ENCODE data around the gene FAM78A. TPM values are rescaled to one million over a fixed set of nuclear protein-coding genes. Genes with fewer than 3 reads are reported as not detected.
A peak's percentile ranks its signal among the peaks of the same experiment; 100 is the strongest.

The FAM78A gene
- total RNA-seq, 1 donor from 2014 or later, result 14.9 TPM

GRCh38 chr9:131281119-131281965 is 5.0 kb upstream of the FAM78A start:
- Mint-ChIP-seq H3K27me3 (ENCODE audit: unreplicated experiment) (peaks cover 13% of the 10 kb centered on the region), H3K27ac (ENCODE audit: unreplicated experiment) (peak overlapping the region; percentile 45), H3K4me1 (ENCODE audit: low read depth, unreplicated experiment) (peaks cover 13% of the 10 kb centered on the region), H3K4me3 (ENCODE audit: unreplicated experiment) (peak overlapping the region; percentile 79), H3K9me3 (ENCODE audit: unreplicated experiment) (peaks cover 12% of the 10 kb centered on the region), H3K36me3 (ENCODE audit: unreplicated experiment) (no peaks in the 10 kb centered on the region)
- DNase-seq, result no peak
- TF ChIP-seq CTCF (IDR thresholded peaks at IDR 0.05; ENCODE audit: partially characterized antibody, unreplicated experiment), result no peak

DNA sequence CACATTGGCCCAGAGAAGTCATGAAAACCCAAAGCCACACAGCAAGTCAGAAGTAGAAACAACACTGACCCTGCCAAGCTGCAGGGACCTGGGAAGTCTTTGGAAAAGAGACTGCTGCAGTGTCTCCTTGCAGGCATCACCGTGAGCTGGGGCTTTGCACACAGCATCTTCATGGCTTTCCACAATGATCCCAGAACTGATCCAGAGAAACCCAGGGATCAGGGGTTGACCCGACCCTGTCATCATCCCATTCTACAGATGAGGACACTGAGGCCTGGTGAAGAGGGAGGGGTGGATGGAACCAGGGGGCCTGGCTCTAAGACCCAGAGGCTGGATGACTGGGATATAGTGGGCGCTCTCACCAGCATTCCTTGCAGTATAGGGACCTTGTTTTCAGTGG is 4.3 kb upstream of the FAM78A start:
- Mint-ChIP-seq H3K27me3 (ENCODE audit: unreplicated experiment) (peaks cover 13% of the 10 kb centered on the region), H3K4me3 (ENCODE audit: unreplicated experiment) (no peak overlapping the region), H3K36me3 (ENCODE audit: unreplicated experiment) (no peaks in the 10 kb centered on the region), H3K4me1 (ENCODE audit: low read depth, unreplicated experiment) (peaks cover 19% of the 10 kb centered on the region), H3K9me3 (ENCODE audit: unreplicated experiment) (peaks cover 14% of the 10 kb centered on the region), H3K27ac (ENCODE audit: unreplicated experiment) (no peak overlapping the region)
- no peak for TF ChIP-seq CTCF (IDR thresholded peaks at IDR 0.05; ENCODE audit: partially characterized antibody, unreplicated experiment)
- DNase-seq, result no peak

DNA sequence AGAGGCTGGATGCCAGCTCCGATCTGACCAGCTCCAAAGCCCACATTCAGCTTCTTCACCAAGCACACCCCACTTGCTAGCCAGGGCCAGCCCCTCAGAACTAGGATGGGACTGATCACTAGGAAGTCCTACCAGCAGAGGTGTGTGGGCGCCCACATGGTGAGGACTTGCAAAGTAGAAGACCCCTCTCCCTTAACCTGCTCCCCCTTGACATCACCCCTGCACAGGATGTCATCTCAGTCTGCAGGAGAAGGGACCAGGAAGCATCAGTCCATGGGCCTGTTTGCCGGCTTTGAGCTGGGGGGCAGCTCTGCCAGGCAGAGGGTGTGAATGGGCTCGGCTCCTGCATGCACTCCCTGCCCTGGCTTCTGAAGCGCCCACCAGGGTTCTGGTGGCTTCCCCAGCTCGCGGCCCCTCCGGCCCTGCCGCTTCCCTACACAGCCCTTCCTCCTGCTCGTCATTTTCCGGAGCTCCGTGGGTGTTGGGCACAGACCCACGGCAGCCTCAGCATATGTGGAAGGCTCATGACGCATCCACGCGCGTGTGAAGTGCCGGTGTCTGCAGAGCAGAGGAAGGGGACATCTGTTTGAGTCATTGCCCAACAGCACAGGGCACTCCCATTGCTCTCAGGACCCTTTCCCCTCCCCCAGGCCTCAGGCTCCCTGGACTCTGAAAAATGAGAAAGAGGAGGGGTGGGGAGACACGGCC is 3.7 kb upstream of the FAM78A start:
- DNase-seq, result no peak
- H3K9me3 Mint-ChIP-seq (ENCODE audit: unreplicated experiment), result peaks cover 14% of the 10 kb centered on the region
- peak overlapping the region; percentile 33 for H3K27ac Mint-ChIP-seq (ENCODE audit: unreplicated experiment)
- no peaks in the 10 kb centered on the region for H3K36me3 Mint-ChIP-seq (ENCODE audit: unreplicated experiment)
- TF ChIP-seq CTCF (IDR thresholded peaks at IDR 0.05; ENCODE audit: partially characterized antibody, unreplicated experiment), result no peak
- no peak overlapping the region for H3K4me3 Mint-ChIP-seq (ENCODE audit: unreplicated experiment)
- H3K4me1 Mint-ChIP-seq (ENCODE audit: low read depth, unreplicated experiment), result peaks cover 24% of the 10 kb centered on the region
- H3K27me3 Mint-ChIP-seq (ENCODE audit: unreplicated experiment), result peaks cover 13% of the 10 kb centered on the region

- Mint-ChIP-seq H3K27ac (ENCODE audit: unreplicated experiment) (peak overlapping the region; percentile 33), H3K4me3 (ENCODE audit: unreplicated experiment) (no peak overlapping the region), H3K36me3 (ENCODE audit: unreplicated experiment) (no peaks in the 10 kb centered on the region), H3K9me3 (ENCODE audit: unreplicated experiment) (peaks cover 12% of the 10 kb centered on the region), H3K27me3 (ENCODE audit: unreplicated experiment) (peaks cover 13% of the 10 kb centered on the region), H3K4me1 (ENCODE audit: low read depth, unreplicated experiment) (peaks cover 26% of the 10 kb centered on the region)
- no peak for TF ChIP-seq CTCF (IDR thresholded peaks at IDR 0.05; ENCODE audit: partially characterized antibody, unreplicated experiment)
- no peak for DNase-seq
These were observed 3.0 kb upstream of the FAM78A start for GRCh38 chr9:131279196-131279862.

Data from glutamatergic neuron (in vitro differentiated cells).